LHCN-M2 (cell line): ENCODE results near the gene OSBPL5. TPM values are rescaled to one million over a fixed set of nuclear protein-coding genes. Genes with fewer than 3 reads are reported as not detected.

Experiments used
- DNase-seq: peaks from one replicate; pipeline ENCODE4 v3.0.0-alpha.2; 2012; ENCODE audit warnings: low read depth
- polyA plus RNA-seq: library from polyadenylated mRNA; unstranded; fragments of >200 nt; gene quantifications from one replicate; pipeline ENCODE4 v1.2.1, GENCODE V29; 2012; ENCODE audit warnings: missing spikeins
- total RNA-seq: library from RNA; depleted of rRNA; stranded (reverse); fragments of >200 nt; gene quantifications from 2 replicates; pipeline ENCODE4 v1.2.3, GENCODE V29; 2014; rRNA removed

The OSBPL5 gene, protein sequence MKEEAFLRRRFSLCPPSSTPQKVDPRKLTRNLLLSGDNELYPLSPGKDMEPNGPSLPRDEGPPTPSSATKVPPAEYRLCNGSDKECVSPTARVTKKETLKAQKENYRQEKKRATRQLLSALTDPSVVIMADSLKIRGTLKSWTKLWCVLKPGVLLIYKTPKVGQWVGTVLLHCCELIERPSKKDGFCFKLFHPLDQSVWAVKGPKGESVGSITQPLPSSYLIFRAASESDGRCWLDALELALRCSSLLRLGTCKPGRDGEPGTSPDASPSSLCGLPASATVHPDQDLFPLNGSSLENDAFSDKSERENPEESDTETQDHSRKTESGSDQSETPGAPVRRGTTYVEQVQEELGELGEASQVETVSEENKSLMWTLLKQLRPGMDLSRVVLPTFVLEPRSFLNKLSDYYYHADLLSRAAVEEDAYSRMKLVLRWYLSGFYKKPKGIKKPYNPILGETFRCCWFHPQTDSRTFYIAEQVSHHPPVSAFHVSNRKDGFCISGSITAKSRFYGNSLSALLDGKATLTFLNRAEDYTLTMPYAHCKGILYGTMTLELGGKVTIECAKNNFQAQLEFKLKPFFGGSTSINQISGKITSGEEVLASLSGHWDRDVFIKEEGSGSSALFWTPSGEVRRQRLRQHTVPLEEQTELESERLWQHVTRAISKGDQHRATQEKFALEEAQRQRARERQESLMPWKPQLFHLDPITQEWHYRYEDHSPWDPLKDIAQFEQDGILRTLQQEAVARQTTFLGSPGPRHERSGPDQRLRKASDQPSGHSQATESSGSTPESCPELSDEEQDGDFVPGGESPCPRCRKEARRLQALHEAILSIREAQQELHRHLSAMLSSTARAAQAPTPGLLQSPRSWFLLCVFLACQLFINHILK
- total RNA-seq = 24.0 and 25.0 TPM in 2 replicates
- 15.4 TPM for polyA plus RNA-seq

DNA sequence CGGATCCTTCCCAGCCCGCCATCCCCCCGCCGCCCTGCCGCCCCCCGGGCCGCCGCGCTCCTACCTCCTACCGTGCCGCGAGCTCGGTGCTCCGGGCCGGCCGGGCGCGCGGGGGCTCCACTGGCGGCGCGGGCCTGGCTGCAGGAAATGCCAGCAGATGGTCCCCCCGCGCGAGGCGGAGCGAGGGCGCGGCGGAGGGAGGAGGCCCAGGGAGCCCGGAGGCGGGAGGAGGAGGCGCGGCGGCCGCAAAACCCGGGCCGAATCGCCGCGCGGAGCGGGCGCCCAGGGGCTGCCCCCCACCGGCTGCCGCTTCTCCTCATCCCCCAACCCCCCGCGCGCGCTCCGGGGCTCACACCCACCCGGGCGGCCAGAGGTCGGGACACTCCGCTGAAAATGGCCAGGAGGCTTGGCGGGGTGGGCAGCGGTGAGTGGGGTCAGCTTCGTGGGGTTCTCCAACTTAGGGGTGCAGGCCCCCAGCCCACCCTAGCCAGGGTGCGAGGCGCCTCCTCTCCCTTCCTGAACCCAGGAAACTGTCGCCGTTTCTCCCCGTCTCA lies at the start of gene OSBPL5:
OSBPL5 (minus strand) TSS at position 159 of the 554 bp plus-strand sequence. CDS start 36,162 bp downstream, outside the sequence.
- DNase-seq = peak; percentile 57

DNA sequence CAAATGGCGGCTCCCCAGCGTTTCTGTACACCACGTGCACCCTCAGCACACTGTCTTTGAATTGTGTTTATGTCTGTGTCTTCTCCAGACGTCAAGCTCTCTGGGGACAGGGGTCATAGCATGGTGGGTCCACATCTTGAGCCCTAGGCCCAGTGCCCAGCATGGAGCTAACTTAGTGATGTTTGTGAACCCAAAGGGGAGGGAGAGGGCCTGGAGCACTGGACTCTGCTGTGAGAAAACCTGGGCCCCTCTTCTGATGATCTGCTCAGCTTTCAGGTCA lies 49.2 kb upstream of the OSBPL5 start:
- DNase-seq = no peak

DNA sequence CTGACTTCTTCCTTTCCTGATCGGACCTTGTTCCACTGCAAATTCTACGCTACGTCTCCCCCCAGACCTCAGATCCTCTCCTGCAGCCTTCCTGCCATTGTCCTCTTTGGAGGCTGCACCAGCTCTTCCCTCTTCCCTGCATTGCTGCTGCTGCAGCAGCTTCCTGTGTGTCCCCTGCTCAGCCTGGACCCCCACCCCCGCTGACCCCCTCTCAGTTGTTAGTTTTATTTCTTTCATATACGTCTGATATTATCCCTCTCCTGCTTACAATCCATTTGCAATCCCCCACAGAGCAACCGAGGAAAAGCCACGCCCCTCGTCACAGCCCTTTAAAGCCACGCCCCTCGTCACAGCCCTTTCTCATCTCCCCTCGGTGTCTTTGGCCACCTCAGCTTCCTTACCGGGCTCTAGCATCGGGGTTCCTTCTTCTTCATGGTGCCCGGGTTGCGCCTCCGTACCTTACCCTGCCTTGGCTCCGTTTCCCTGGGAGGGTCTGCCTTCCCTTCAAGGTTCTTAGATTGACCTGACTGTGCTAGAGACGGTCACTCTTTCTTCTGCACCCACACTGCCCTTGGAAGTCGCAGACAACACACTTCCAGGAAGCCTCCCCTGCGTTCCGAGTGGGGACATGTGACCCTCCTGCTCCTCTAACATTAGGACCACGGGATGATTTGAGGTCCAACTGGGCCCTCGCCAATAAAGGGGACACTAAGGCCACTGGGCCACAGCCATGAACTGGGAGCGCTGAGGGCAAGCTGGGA lies 48.7 kb upstream of the OSBPL5 start:
- no peak for DNase-seq

DNA sequence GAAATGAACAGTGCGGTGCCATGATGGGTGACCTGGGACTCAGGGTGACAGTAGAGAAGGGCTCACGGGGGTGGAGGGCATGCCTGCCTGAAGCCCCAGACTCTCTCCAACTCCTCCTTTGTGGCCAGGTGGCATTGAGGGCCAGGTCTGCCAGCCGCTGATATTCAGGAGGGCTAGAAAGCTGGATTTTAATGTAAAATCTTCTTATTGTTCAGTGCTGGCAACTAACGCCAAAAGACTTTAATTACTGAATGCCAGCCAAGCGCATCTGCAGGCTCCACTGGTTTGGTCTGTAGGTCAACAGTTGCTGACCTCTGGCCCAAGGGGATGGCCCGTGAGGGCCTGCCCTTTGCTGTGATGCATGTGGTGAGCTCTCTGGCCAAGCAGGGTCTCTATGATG lies 43.2 kb upstream of the OSBPL5 start:
- no peak for DNase-seq

DNA sequence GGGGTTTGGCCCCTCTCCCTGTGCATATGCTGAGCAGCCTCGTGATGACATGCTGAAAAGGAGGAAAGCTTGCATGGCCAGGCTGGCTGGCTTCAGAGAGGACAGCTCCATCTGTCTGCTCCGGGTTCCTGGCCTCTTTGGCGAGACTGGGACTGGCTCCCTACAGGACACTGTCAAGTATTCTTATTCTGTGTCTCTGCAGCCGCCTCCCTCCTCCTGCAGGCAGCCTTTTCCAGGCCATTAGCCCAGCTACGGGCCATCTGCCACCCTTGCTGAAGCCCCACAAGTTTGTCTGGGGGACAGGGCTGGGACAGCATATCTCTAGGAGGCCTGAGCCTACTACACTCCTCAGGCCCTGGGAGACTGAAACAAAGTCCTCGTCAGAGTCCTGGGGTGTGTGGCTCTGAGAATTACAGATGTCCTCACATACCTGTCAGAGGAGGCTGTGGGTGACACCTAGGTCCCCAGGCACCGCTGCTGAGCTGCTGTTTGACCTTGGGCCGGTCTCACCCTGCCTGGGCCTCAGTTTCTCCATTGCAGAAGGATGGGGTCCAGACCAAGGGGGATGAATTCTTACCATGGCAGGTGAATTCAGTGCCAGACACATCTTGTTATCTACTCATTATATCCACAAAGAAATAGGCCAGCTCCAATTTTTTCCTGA lies 42.5 kb upstream of the OSBPL5 start:
- DNase-seq = no peak

DNA sequence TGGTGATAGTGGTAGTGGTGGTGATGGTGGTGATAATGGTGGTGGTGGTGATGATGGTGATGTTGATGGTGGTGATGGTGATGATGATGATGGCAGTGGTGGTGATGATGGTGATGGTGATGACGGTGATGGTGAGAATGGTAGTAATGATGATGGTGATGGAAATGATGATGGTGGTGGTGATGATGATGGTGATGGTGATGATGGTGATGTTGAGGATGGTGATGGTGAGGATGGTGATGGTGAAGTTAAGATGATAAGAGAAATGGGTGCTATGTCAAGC lies 41.8 kb upstream of the OSBPL5 start:
- no peak for DNase-seq

DNA sequence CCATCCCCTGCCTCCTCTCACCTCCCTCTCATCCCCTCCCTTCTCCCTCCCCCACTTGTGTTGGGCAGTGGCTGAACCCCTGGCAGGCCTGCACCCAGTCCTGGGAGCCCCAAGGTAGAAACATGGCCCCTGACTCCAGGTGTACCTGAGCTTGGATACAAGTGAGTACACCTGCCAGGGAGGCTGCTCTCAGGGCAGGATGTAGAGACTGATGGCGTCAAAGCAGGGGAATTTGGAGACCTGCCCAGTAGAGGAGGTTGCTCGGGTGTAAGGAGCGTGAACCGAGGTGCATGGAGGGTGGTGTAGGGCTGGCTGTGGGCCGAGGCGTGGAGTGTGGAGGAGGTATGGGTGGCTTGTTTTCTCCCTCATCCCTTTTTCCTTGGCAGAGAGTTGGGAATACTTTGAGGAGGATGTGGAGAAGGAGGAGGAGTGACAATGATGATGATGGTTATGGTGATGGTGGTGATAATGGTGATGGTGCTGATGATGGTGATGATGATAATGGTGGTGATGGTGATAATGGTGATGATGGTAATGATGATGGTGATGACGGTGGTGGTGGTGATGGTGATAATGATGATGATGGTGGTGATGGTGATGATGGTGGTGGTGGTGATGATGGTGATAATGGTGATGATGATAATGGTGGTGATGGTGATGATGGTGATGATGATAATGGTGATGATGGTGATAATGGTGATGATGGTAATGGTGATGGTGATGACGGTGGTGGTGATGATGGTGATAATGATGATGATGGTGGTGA lies 41.2 kb upstream of the OSBPL5 start:
- DNase-seq = no peak

DNA sequence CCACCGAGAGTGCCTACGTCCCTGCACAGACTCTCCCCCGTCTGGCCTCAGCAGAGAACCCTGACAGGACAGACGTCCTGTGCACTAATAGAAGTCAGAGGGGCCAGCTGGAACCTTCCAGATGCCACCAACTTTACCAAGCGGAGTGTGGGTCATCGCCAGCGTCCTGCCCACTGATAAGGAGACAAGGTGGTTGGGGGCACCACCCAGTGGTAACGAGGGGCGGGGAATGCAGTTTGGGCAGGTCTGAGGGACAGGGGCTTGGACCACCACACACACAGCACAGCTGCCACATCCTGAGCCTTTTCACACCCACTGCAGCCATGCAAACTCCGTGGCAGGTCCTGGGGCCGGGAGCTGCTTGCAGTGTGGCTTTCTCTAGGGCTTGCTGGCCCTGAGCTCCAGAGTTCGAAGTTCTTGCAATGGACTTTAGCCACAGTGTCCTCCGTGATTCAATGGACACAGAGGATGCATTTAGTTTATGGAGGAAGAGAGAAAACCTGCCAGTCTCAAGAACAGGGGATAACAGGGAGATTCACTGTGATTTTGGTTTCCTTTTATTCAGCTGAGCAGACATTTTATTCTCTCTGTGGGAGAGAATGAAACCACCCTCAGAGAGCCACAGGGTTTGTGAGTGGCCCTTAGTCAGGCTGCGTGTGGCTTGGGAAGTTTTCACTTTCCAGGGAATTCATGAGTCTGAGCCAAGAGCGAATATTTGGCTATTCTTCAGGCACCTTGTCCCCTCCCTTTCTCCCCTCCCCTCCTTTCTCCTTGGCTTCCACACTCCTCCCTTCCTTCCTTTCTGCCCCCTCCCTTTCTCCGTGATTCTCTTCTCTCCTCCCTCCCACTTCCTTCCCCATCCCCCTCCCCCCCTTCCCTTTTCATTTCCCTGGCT lies 40.4 kb upstream of the OSBPL5 start:
- no peak for DNase-seq

DNA sequence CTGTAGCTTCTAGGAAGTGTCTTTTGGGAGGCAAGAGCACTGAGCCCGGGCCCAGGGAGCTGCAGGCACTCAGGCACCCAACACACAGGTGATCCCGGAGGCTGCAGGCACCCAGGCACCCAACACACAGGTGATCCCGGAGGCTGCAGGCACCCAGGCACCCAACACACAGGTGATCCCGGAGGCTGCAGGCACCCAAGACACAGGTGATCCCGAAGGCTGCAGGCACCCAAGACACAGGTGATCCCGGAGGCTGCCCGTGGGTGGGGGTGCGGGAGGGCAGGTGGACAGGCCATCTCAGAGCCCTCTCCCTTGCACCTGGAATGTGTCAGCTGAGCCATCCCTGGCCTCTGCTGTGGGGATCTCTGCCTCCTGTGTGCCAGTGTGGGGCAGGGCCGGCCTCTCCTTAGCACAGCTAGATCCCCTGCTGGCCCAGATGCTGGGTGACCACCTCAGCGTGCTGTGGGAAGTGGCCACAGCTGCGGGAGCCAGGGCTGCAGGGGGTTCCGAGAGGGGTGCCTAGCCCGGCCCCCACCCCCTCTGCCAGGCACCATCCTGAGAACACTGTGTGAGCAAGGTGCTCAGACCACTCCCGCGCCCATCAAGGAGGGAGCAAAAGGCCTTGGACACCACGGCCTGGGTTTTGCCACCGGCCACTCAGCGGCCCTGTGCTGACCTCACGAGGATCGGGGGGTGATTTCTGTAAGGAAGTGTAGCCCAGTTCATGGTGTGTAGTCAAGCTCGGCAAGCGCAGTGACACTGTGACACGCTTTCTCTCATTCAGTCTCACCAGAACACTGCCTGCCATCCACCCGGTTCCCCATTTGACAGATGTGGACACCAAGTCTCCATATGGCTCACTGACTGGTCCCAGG lies 39.3 kb upstream of the OSBPL5 start:
- no peak for DNase-seq

DNA sequence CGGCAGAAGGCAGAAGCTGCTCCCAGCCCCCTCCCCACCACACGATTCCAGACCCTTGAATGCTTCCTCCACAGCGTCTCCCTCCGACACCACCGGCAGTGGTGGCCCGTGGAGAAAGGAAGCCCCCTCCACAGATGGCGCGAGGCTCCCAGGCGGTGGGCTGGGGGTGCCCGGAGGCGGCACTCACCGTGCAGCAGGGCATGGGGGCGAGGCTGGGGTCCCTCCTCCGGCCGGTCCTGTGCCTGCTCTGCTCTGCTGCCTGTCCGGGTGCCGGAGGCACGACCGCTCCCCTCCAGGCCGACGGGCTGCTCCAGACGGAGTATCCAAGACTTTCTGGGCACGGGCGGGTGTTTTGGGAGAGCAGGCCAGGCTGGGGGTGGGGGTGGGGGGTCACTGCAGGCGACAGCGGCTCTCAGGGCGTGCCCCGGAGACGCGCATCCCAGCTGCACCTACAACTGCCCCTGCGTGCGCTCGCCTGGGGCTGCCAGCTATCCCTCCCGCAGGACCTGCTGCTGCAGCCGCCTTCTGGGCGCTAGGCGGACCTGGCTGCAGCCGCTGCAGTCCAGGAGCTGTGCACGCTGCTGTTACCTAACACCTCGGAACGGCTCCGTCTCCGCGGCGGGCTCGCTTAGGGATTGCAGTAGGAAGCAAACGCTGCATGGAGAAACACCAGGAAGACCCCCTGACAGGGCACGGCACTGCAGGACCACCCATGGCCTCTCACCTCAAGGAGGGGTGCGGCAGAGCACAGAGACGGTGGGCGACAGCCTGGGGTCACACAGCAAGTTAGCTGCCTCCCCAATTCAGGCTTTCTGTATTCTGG lies 38.3 kb upstream of the OSBPL5 start:
- no peak for DNase-seq

DNA sequence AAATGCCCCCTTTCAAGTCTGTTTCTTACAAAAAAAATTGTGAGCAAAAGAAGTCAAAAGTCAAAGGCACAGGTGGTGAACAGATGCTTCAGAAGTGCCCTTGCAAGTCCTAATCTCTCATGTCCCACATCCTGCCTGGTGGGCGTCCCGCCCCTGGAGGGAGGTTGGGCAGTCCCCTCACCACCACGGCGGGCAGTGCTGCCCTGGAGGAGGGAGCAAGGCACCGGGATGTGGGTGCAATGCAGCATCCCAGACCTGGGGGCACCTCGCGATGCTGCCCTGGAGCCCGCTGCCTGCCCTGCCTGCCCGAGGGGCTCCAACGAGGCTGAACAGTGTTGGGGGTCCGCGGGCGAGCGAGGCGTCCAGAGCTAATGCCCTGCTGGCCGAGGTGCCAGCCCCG lies 37.6 kb upstream of the OSBPL5 start:
- DNase-seq = no peak

DNA sequence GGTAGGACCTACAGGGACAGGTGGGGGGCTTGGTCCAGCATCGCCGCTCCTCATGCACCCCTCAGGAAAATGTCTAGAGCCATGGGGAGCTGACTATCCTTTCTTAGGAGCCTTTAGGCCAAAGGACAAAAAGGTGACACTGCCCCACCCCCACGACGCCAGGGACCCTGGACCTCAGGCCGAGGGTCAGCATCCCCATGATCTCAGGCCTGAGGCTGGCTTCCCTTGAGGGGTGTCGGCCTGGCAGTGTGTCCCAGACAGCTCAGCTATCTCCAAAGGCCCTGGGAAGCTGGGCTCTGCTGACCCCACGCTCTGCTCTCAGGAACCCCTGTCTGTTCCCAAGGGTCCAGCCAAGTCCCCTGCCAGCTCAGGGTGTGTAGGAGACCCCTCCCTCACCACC lies 37.2 kb upstream of the OSBPL5 start:
- DNase-seq = no peak

DNA sequence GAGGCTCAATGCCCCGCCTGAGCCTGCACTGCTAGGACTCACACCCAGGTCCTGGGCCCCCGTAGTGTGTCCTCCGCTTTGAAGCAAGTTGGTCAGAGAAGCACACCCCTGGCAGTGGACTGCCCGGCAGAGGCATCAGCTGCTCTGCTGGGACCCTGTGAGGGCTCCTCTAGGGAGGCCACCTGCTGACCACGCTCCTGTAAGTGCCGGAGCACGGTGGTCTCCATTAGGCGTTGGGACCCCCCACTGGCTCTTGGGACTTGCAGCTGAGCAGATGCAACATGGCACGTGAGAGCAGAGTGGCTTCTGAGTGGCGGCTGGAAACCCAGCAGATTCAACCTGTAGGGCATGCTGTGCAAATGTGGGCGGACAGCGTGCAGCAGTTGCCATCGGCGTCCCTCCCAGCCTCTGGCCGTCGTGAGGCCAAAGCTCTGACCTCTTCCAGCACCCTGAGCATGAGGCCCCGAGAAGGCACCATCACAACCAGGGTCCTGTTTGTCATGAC lies 36.6 kb upstream of the OSBPL5 start:
- DNase-seq = no peak

DNA sequence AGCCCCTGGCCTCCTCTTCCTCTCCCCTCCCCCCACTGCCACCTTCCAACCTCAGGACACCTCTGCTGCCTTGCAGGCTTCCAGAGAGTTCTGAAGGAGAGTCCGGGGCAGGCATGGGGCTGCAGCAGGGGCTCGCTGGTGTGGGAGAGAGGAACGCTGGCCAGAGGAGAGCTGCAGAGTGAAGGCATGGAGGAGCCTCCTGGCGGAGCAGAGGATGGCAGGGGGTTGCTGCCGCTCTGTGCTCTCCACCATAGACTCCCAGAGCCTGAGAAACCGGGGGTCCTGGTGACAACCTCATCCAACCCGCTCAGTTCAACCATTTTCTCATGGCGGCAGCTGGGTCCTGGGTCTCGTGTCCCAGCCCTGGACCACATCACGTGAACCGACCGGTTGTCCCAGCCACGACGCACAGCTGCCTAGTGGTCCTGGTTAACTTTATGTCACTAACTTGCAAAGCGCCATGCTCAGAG lies 36.0 kb upstream of the OSBPL5 start:
- no peak for DNase-seq

DNA sequence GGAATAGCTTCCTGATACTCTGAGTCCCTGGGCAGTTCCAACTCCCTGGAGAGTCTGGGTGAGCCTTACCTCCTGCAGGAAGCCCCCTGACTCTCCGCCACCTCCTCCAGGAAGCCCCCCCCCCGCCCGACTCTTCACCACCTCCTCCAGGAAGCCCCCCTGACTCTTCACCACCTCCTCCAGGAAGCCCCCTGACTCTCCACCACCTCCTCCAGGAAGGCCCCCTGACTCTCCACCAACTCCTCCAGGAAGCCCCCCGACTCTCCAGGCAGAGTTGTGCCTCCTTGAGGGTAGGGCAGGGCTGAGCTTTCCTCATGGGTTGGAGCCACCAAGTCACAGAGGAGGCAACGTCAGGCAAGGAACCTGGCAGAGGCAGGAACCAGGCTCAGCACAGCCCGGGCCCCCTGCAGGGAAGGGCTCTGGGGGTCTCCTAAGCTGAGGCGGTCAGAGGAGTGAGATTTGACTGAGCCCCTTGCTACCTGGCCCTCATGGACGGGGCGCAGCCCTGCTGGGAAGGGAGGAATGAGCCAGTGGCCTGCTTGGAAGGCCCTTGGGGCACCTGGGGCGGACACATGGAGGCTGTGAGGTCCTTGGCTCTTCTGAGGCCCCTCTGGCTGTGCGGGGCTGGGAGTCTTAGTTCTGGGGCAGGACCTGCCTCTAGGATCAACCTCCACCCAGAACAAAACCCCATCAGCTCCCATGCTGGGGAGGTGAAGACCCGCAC lies 35.4 kb upstream of the OSBPL5 start:
- DNase-seq = no peak

DNA sequence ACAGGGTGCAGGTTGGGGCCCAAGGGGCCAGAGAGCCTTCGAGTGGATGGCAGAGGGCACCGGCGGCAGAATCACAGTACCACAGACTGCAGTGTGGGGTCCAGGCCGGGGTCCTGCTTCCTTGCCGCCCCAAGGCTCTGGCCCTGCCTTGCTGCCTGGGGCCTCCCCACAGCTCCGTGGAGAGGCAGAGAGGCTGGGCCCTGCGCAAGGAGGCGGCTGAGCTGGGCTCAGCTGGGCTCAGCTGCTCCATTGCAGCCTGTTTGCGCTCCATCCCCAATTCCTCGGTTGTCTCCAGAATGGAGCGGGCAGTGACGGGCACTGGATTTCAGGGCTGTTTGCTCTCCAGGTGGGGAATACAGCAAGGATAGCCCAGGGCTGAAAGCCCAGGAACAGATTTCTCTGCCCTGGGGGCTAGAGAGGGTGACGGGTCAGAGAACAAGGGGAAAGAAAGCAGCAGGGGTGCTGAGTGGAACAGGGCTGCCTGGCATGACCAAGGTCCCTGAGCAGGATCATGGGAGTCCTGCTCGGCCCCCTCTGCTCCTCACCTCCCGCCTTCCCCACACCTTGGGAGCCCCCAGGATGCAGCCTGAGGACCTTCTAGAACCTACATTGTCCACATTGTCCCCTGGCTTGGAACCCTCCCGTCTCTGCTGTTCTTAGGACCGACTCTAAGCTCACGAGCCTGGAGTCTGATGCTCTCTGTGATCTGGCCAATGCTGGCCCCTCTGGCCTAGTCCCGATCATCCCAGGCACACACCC lies 34.6 kb upstream of the OSBPL5 start:
- DNase-seq = no peak
